ENCODE data around the gene ST7. TPM values are rescaled to one million over a fixed set of nuclear protein-coding genes. Genes with fewer than 3 reads are reported as not detected.
"Not testable (repeated sequence)": the region's sequence is repeated elsewhere in the genome, so short reads cannot be mapped to it uniquely, and the experiment has no call there.

Gene ST7
- total and polyA plus RNA-seq, 7 donors = 6.0 to 12.5 (median 7.3) TPM

DNA sequence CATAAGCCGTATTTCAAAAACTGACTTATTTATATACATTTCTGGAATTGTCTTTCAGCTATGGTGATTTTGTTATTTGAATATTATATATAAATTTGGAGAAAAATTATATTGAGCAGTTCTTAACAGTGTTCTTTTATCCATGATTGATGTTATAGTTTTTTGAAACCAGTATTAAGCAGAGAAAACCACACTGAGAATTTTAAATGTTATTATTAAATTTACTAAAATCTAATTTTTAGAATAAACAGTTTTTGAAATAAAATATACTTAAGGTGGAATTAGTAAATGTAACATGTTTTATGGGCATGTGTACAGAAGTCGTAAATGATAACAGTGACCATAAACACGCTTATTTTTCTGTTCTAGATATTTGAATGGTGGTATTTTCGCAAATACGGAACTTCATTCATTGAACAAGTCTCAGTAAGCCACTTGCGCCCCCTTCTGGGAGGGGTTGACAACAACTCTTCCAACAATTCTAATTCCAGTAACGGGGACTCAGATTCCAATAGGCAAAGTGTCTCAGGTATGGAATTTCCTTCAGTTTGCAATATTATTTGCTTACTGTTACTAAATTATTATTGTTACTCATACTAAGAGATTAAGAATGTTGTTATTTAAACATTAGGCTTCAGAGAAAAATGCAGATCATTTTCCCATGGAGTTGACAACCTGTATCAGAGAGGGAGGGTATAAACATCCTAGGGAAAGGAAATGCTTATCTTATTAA lies 166.1 kb downstream of the ST7 start:
- Histone ChIP-seq H3K36me3 (ENCODE audit: insufficient read depth in 1 of 2, low read depth in 1 of 2) (no peaks in the 10 kb centered on the region), H3K27me3 (ENCODE audit: insufficient read depth in 3 of 3, low read length in 2 of 3) (no peaks in the 10 kb centered on the region), H3K4me3 (no peak overlapping the region), H3K27ac (no peak overlapping the region), H3K4me1 (peaks cover 27% of the 10 kb centered on the region), H3K9me3 (no peaks in the 10 kb centered on the region)
- WGBS, 3 donors = 17 to 18% (median 17%) methylated on average over 7 of the region's 7 CpGs
- TF ChIP-seq, protein P1, sequence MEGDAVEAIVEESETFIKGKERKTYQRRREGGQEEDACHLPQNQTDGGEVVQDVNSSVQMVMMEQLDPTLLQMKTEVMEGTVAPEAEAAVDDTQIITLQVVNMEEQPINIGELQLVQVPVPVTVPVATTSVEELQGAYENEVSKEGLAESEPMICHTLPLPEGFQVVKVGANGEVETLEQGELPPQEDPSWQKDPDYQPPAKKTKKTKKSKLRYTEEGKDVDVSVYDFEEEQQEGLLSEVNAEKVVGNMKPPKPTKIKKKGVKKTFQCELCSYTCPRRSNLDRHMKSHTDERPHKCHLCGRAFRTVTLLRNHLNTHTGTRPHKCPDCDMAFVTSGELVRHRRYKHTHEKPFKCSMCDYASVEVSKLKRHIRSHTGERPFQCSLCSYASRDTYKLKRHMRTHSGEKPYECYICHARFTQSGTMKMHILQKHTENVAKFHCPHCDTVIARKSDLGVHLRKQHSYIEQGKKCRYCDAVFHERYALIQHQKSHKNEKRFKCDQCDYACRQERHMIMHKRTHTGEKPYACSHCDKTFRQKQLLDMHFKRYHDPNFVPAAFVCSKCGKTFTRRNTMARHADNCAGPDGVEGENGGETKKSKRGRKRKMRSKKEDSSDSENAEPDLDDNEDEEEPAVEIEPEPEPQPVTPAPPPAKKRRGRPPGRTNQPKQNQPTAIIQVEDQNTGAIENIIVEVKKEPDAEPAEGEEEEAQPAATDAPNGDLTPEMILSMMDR (IDR thresholded peaks at IDR 0.05) = peak; percentile 93
- ATAC-seq (peak; percentile 50 to 82 (median 65)), DNase-seq (peak; percentile 77 to 86)
- intact Hi-C loops (cut with DNase I) = loop anchor here (1.0 to 2.0 kb wide), 2 partner anchors 134 to 189 kb away; no protein-coding TSS in a partner anchor

DNA sequence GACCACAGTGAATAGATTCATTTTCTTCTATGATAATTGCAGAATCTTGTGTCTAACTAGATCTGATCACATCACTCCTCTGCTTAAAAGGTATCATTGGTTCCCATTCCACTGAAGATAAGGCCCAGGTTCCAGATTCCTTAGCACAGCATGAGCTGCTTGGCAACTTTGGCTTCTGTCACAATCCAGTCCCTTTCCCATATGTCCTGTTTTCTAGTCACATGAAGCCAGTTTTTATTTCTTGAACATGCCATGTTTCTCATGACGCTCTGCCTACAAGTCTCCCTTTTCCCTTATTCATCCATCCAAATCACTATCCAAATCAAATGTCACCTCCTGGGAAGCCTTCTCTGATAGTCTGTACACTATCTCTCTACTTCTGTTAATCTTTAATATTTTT lies 167.0 kb downstream of the ST7 start:
- ATAC-seq; H3K9me3 ChIP-seq; H3K4me3 ChIP-seq; H3K36me3 ChIP-seq (ENCODE audit: insufficient read depth in 1 of 2, low read depth in 1 of 2); H3K27ac ChIP-seq; H3K27me3 ChIP-seq (ENCODE audit: insufficient read depth in 3 of 3, low read length in 2 of 3); intact Hi-C loops (cut with DNase I); DNase-seq: not testable (repeated sequence)
- WGBS, 3 donors = 94 to 97% (median 94%) methylated on average over 1 of the region's 1 CpG
- peaks cover 27% of the 10 kb centered on the region for H3K4me1 ChIP-seq

DNA sequence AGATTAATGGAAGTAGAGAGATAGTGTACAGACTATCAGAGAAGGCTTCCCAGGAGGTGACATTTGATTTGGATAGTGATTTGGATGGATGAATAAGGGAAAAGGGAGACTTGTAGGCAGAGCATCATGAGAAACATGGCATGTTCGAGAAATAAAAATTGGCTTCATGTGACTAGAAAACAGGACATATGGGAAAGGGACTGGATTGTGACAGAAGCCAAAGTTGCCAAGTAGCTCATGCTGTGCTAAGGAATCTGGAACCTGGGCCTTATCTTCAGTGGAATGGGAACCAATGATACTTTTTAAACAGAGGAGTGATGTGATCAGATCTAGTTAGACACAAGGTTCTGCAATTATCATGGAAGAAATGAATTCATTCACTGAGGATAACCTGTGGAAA lies 168.7 kb downstream of the ST7 start:
- H3K27ac ChIP-seq; DNase-seq; ATAC-seq; H3K36me3 ChIP-seq (ENCODE audit: insufficient read depth in 1 of 2, low read depth in 1 of 2); H3K4me3 ChIP-seq; H3K9me3 ChIP-seq; H3K27me3 ChIP-seq (ENCODE audit: insufficient read depth in 3 of 3, low read length in 2 of 3): not testable (repeated sequence)
- WGBS, 3 donors = 88 to 96% (median 91%) methylated on average over 1 of the region's 1 CpG
- peaks cover 26% of the 10 kb centered on the region for H3K4me1 ChIP-seq
- intact Hi-C loops (cut with DNase I) = loop anchor here in 1 of 2 donors (2.0 kb wide), 1 partner anchor 135 kb away; no protein-coding TSS in a partner anchor

DNA sequence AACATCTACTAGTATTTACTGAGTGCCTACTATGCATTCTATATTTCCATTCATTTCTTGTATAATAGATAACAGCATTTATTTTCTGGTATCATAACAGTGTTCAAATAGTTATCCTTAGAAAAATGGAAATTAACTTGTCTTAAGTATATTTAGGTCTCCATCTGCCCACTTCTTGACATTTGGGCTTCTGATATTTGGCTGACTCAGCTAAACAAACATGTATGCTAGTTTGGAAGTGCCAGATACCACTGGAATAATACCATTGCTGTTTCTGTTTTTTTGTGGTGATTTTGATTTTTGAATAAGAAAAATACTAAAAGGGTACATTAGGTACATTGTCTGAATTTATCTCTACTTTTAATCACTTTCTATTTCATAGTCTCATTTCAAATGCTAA lies 169.2 kb downstream of the ST7 start:
- no peak overlapping the region for H3K4me3 ChIP-seq
- TF ChIP-seq, protein P1 (IDR thresholded peaks at IDR 0.05) = no peak
- peaks cover 26% of the 10 kb centered on the region for H3K4me1 ChIP-seq
- intact Hi-C loops (cut with DNase I) = loop anchor here in 1 of 2 donors (2.0 kb wide), 1 partner anchor 136 kb away; no protein-coding TSS in a partner anchor
- DNase-seq (no peak), ATAC-seq (no peak)
- no peaks in the 10 kb centered on the region for H3K9me3 ChIP-seq
- H3K27me3 ChIP-seq (ENCODE audit: insufficient read depth in 3 of 3, low read length in 2 of 3) = no peaks in the 10 kb centered on the region
- no peaks in the 10 kb centered on the region for H3K36me3 ChIP-seq (ENCODE audit: insufficient read depth in 1 of 2, low read depth in 1 of 2)
- no peak overlapping the region for H3K27ac ChIP-seq

DNA sequence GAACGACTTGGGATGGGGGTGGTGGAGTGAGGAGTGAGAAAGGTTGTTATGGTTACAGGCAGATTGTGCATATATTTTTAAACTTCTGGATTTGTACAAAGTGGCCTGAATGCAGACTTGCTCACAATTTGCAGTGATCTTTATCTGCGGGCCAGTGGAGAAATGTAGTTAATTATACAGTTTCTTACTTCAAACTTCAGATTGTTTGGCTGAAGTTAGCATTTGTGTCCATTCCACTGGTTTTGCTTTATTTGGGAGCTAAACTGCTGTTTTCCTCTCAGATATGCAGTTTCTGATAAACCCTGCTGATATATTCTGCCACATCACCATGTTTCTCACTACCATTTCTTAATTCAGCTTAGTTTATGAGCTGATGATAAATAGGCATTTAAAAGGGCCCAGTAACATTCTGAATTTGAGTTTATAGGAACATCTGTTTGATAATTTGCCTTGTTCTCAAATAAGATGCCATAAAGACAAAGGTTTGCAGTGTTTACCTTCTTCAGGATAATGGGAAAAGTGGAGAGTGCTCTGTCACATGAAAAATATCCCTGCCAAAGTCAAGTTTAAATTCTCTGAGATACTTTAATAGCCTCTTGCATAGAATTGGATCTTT lies 170.1 kb downstream of the ST7 start:
- H3K4me3 ChIP-seq = no peak overlapping the region
- no peak for ATAC-seq
- H3K9me3 ChIP-seq = no peaks in the 10 kb centered on the region
- TF ChIP-seq, protein P1 (IDR thresholded peaks at IDR 0.05) = no peak
- DNase-seq = no peak
- 84 to 94% (median 86%) methylated on average over 2 of the region's 2 CpGs for WGBS, 3 donors
- H3K27me3 ChIP-seq (ENCODE audit: insufficient read depth in 3 of 3, low read length in 2 of 3) = no peaks in the 10 kb centered on the region
- no peak overlapping the region for H3K27ac ChIP-seq
- peaks cover 26% of the 10 kb centered on the region for H3K4me1 ChIP-seq
- H3K36me3 ChIP-seq (ENCODE audit: insufficient read depth in 1 of 2, low read depth in 1 of 2) = no peaks in the 10 kb centered on the region
- intact Hi-C loops (cut with DNase I) = loop anchor here in 1 of 2 donors (2.0 kb wide), 1 partner anchor 137 kb away; no protein-coding TSS in a partner anchor
